NK-92 (cell line): Measurements from ENCODE around the gene MTF2.

ENCODE experiments used
- DNase-seq: peaks from one replicate; lab custom pipeline; 2025; ENCODE audit not compliant: unreplicated experiment; lab: John Stamatoyannopoulos, UW

MTF2 gene

DNA sequence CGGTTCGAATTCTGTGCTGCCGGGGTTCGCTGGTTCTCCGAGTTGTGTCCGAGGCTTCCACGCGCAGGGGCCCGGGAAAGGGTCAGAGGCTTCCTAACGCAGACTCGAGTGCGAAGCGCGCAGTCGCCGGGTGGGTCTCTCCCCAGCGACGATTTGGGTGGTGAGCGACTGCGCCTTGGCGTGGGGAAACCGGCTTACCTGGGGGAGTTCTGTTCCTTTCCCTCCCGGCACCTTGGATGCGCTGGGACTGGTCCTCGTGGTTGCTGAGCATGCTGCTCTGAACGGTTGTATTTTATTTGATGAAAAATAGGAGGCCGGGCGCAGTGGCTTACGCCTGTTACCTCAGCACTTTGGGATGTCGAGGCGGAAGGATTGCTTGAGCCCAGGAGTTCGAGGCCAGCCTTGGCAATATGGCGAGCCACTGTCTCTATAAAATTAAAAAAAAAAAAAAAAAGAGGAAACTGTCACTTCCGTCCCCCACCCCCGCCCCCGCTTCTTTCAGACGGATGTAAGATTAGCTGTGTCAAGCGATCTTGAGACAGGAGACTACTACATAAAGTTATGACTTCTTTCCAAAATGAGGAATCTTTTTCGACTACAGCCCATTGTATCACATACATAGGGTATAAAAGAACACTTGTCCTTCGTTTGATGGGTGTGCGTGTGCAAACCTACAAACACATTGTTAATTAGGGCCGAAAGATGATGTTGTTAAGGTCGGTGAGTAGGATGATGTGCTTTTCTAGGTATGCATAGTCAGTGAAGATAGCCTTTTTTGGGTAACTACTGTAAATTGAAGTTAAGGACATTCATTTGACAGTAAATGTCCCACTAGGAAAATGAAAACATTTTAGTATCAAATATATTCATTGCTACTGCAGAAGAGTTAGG is 101.9 kb downstream of the MTF2 start, which contains the start of gene CCDC18:
CCDC18 (plus strand) TSS at position 2 of the 891 bp plus-strand sequence. CDS start 2,638 bp downstream, outside the sequence.
- no peak for DNase-seq

DNA sequence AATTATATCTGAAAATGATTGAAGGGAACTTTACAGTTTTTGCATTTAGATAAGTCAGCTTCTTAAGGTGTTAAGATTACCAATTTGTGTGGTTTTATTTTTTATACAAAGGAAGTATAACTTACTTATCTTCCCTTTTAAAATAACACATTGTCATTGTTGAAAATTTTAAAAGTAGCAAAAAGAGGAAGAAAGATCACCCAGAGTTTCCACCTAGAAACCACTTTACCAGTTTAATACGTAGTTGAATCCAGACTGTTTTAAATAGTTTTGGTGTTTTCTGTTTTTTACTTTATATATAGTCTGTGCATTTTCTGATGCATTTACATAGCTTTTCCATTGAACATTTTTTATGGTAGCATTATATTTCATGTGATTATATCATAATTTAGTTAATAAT is 107.6 kb downstream of the MTF2 start:
- DNase-seq: no peak
